ENCODE measurements around the gene IFITM10.
A peak's percentile ranks its signal among the peaks of the same experiment; 100 is the strongest.

The IFITM10 gene

GRCh38 chr11:1747753-1748635 is 2.4 kb downstream of the IFITM10 start:
- TF ChIP-seq CTCF (IDR thresholded peaks at IDR 0.05; ENCODE audit: low read depth, low read length, missing control alignments): no peak
- DNase-seq (ENCODE audit: low read depth): no peak
- peak overlapping the region; percentile 54 for H3K4me3 ChIP-seq (ENCODE audit: low read depth, low read length)
- in situ Hi-C loops (cut with HindIII; ENCODE audit: low sequenced_read_pairs): no loop called here

- H3K4me3 ChIP-seq (ENCODE audit: low read depth, low read length): peak overlapping the region; percentile 54
- no peak for DNase-seq (ENCODE audit: low read depth)
- in situ Hi-C loops (cut with HindIII; ENCODE audit: low sequenced_read_pairs): no loop called here
- TF ChIP-seq CTCF (IDR thresholded peaks at IDR 0.05; ENCODE audit: low read depth, low read length, missing control alignments): no peak
Observed at GRCh38 chr11:1746956-1747752, 3.2 kb downstream of the IFITM10 start.

GRCh38 chr11:1746511-1746931 is 3.9 kb downstream of the IFITM10 start:
- H3K4me3 ChIP-seq (ENCODE audit: low read depth, low read length): peak overlapping the region; percentile 5
- TF ChIP-seq CTCF (IDR thresholded peaks at IDR 0.05; ENCODE audit: low read depth, low read length, missing control alignments): no peak
- in situ Hi-C loops (cut with HindIII; ENCODE audit: low sequenced_read_pairs): no loop called here
- no peak for DNase-seq (ENCODE audit: low read depth)

GRCh38 chr11:1745701-1746320 is 4.6 kb downstream of the IFITM10 start:
- no peak for DNase-seq (ENCODE audit: low read depth)
- no peak for TF ChIP-seq CTCF (IDR thresholded peaks at IDR 0.05; ENCODE audit: low read depth, low read length, missing control alignments)
- no peak overlapping the region for H3K4me3 ChIP-seq (ENCODE audit: low read depth, low read length)
- in situ Hi-C loops (cut with HindIII; ENCODE audit: low sequenced_read_pairs): no loop called here

GRCh38 chr11:1744891-1745700 is 5.3 kb downstream of the IFITM10 start:
- no peak for DNase-seq (ENCODE audit: low read depth)
- H3K4me3 ChIP-seq (ENCODE audit: low read depth, low read length): no peak overlapping the region
- no peak for TF ChIP-seq CTCF (IDR thresholded peaks at IDR 0.05; ENCODE audit: low read depth, low read length, missing control alignments)
- in situ Hi-C loops (cut with HindIII; ENCODE audit: low sequenced_read_pairs): no loop called here

Data from astrocyte of the cerebellum (primary cell).